Measurements from ENCODE around the gene IRX6. TPM values are rescaled to one million over a fixed set of nuclear protein-coding genes. Genes with fewer than 3 reads are reported as not detected.

The IRX6 gene
- total RNA-seq, 1 donor from 2014 or later: 0.18 TPM

DNA sequence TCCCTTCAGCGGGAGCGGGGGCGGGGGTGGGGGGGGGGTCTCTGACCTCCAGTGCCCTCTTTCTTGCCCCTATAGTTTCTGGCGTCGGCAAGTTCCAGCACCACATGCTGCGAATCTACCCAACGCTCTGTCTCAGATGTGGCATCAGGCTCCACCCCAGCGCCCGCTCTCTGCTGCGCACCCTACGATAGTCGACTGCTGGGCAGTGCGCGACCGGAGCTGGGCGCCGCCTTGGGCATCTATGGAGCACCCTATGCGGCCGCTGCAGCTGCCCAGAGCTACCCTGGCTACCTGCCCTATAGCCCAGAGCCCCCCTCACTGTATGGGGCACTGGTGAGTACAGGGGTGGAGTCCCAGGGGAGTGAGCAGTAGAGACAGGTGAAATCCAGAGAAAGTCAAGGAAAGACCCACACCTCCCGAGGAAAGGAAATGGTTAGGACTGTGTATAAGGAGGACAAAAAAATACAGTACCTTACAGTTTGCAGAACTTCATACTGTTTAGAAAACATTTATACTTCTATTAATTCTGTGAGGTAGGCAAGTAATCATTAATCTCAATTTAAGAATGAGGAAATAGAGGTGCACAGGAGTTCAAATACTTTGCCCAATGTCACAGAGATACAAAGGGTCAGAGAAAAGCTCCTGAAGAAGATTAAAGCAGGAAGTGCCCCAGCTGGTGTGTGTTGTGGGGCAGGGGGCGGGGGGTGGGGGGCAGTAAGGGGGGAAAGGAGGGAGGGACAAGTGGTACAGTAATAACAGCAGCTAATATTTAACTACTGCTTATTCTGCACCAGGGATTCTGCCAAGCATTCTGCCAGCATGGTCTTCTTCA is 2.5 kb downstream of the IRX6 start:
- no peaks in the 10 kb centered on the region for H3K9me3 Mint-ChIP-seq
- TF ChIP-seq, protein P1, sequence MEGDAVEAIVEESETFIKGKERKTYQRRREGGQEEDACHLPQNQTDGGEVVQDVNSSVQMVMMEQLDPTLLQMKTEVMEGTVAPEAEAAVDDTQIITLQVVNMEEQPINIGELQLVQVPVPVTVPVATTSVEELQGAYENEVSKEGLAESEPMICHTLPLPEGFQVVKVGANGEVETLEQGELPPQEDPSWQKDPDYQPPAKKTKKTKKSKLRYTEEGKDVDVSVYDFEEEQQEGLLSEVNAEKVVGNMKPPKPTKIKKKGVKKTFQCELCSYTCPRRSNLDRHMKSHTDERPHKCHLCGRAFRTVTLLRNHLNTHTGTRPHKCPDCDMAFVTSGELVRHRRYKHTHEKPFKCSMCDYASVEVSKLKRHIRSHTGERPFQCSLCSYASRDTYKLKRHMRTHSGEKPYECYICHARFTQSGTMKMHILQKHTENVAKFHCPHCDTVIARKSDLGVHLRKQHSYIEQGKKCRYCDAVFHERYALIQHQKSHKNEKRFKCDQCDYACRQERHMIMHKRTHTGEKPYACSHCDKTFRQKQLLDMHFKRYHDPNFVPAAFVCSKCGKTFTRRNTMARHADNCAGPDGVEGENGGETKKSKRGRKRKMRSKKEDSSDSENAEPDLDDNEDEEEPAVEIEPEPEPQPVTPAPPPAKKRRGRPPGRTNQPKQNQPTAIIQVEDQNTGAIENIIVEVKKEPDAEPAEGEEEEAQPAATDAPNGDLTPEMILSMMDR (IDR thresholded peaks at IDR 0.05): no peak
- no peak overlapping the region for H3K4me3 Mint-ChIP-seq
- H3K27ac Mint-ChIP-seq: no peak overlapping the region
- ChIA-PET CTCF (no interaction called here), POLR2A (no interaction called here)
- peaks cover 51% of the 10 kb centered on the region for H3K27me3 Mint-ChIP-seq
- H3K36me3 Mint-ChIP-seq (ENCODE audit: low read depth): no peaks in the 10 kb centered on the region
- DNase-seq (no peak), ATAC-seq (ENCODE audit: low read depth) (no peak)
- intact Hi-C loops (cut with micrococcal nuclease): no loop called here
- peaks cover 35% of the 10 kb centered on the region for H3K4me1 Mint-ChIP-seq

DNA sequence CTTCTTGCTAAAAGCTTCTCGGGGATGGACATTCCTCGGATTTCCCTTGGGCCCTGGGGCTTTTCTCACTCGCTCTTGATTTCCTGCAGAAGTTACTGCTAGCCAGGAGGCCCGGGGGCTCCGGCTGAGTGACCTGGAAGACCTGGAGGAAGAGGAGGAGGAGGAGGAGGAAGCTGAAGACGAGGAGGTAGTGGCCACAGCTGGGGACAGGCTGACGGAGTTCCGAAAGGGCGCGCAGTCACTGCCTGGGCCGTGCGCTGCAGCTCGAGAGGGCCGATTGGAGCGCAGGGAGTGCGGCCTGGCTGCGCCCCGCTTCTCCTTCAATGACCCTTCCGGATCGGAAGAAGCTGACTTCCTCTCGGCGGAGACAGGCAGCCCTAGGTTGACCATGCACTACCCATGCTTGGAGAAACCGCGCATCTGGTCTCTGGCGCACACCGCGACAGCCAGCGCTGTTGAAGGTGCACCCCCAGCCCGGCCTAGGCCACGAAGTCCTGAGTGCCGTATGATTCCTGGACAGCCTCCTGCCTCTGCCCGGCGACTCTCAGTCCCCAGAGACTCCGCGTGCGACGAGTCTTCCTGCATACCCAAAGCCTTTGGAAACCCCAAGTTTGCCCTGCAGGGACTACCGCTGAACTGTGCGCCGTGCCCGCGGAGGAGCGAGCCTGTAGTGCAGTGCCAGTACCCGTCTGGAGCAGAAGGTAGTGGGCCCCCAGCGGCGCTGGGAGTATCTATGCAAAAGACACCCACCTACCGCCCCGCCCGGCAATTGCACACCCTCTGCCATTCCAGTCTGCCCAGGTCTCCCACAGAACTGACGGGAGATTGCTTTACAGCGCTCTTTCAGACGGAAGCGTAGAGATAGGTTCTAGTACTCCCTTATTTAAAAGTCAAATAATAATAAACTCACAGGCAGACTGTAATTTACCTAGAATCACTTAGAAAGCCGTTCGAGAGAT is 4.9 kb downstream of the IRX6 start:
- ATAC-seq (ENCODE audit: low read depth): no peak
- Mint-ChIP-seq H3K36me3 (ENCODE audit: low read depth) (no peaks in the 10 kb centered on the region), H3K27me3 (peaks cover 52% of the 10 kb centered on the region), H3K27ac (no peak overlapping the region), H3K4me3 (no peak overlapping the region), H3K4me1 (peaks cover 52% of the 10 kb centered on the region), H3K9me3 (no peaks in the 10 kb centered on the region)
- intact Hi-C loops (cut with micrococcal nuclease): no loop called here
- ChIA-PET CTCF (no interaction called here), POLR2A (interaction anchor here (0.7 kb wide), 1 partner anchor 16 kb away, joined by 3 read pairs; no protein-coding TSS in a partner anchor)
- no peak for DNase-seq
- TF ChIP-seq, protein P1 (IDR thresholded peaks at IDR 0.05): no peak

DNA sequence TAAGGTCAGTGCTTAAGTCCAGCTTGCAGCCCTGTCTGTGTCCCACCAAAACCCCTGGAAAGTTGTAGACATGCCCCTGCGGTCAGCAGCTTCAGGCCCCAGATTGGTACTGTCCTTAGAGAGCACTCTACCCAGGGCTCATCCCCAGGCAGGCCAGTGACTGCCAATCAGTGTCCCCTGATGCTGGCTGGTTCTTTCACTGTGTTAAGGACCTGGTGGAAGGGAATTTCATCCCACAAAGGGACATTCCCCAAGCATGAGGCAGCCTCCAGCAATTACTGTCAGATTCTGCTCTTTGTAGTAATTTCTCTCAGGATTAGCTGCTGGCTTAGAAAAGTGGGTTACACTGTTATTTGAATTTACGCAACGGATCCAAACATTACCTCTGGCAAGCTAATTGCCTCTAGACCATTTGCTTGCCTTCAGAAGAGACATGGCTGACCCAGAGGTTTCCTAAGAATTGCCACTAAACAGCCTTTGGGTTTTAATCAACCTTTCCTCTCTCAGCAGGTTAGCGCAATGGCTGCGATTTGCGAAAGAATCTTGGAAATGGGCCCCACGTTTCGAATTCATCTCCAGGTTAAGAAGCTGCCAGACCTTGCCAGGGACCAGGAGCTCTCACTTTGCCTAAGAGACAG is 5.9 kb downstream of the IRX6 start:
- H3K4me3 Mint-ChIP-seq: no peak overlapping the region
- no peaks in the 10 kb centered on the region for H3K9me3 Mint-ChIP-seq
- DNase-seq: no peak
- POLR2A ChIA-PET: no interaction called here
- H3K27me3 Mint-ChIP-seq: peaks cover 52% of the 10 kb centered on the region
- H3K27ac Mint-ChIP-seq: no peak overlapping the region
- TF ChIP-seq, protein P1 (IDR thresholded peaks at IDR 0.05): no peak
- no peaks in the 10 kb centered on the region for H3K36me3 Mint-ChIP-seq (ENCODE audit: low read depth)
- ATAC-seq (ENCODE audit: low read depth): no peak
- CTCF ChIA-PET: no interaction called here
- peaks cover 61% of the 10 kb centered on the region for H3K4me1 Mint-ChIP-seq
- intact Hi-C loops (cut with micrococcal nuclease): loop anchor here (10.0 kb wide), 1 partner anchor 405 kb away; no protein-coding TSS in a partner anchor

DNA sequence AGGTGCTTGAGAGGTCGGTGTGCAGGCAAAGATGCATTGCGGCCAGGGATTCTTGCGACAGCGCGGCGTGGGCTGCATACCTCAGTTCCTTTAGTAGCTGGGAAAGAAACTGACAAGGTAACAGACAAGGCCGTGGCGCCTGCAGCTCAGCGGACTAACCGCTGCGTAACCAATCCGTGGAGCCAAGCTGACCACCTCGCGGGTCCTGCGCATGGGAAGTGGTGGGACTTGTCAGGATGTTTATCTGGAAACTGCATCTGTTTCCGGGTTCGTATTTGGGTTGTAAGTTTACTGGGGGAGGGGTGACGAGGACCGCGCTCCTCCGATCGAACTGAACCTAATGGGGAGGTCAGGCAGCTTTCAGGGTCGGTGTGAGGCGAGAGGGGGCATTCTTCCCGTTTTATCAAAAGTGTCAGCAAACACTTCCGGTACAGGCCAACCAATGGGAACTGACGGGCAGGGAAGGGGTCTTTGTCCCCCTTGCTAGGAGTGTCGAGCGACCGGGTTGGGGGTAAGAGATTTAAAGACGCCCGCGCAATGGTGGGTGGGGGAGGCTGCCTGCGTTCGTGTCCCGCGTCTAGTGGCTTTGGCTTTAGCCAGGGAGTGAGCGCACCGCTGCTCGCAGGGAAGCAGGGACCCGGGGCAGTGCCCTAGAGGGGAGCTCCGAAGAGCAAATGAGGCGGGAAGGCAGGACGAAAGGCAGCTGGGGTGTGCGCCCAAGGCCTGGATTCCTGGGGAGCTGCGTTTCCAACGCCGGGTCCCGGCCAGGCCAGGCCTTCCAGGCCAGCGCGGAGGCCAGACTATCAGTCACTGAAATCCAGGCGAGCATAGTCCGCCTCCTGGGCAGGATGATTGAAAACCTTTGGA is 7.0 kb downstream of the IRX6 start:
- peaks cover 62% of the 10 kb centered on the region for H3K4me1 Mint-ChIP-seq
- DNase-seq: no peak
- no peak overlapping the region for H3K27ac Mint-ChIP-seq
- H3K4me3 Mint-ChIP-seq: peak overlapping the region; percentile 73
- H3K36me3 Mint-ChIP-seq (ENCODE audit: low read depth): no peaks in the 10 kb centered on the region
- intact Hi-C loops (cut with micrococcal nuclease): loop anchor here (10.0 kb wide), 1 partner anchor 406 kb away; no protein-coding TSS in a partner anchor
- no peak for ATAC-seq (ENCODE audit: low read depth)
- POLR2A ChIA-PET: no interaction called here
- CTCF ChIA-PET: interaction anchor here (0.8 kb wide), 1 partner anchor 14 kb away, joined by 3 read pairs; no protein-coding TSS in a partner anchor
- TF ChIP-seq, protein P1 (IDR thresholded peaks at IDR 0.05): no peak
- H3K9me3 Mint-ChIP-seq: no peaks in the 10 kb centered on the region
- peaks cover 43% of the 10 kb centered on the region for H3K27me3 Mint-ChIP-seq

Measured in activated B cell treated with CpG ODN at 0.5 μM for 24 hours (primary cell).